Endometrium (tissue), 2 donors: Measurements from ENCODE around the gene MYO10.

Source experiments
- FAIRE-seq: peaks from 2 replicates; lab custom pipeline; 2012; peaks lifted over from hg19 to GRCh38; lab: Jason Lieb, UNC
- donor health status: control.
- donor health status: control.

The MYO10 gene

GRCh38 chr5:16916262-16916878 lies 19.7 kb downstream of the MYO10 start:
- FAIRE-seq = no peak

GRCh38 chr5:16914584-16914983 lies 21.5 kb downstream of the MYO10 start:
- no peak for FAIRE-seq

- FAIRE-seq = no peak
Observed at GRCh38 chr5:16914108-16914435, 22.0 kb downstream of the MYO10 start.

GRCh38 chr5:16913187-16914107 lies 22.6 kb downstream of the MYO10 start:
- FAIRE-seq = no peak

GRCh38 chr5:16912080-16912479 lies 24.0 kb downstream of the MYO10 start:
- no peak for FAIRE-seq

- no peak for FAIRE-seq
Observed at GRCh38 chr5:16909464-16909863, 26.6 kb downstream of the MYO10 start.

GRCh38 chr5:16907270-16907669 lies 28.8 kb downstream of the MYO10 start:
- no peak for FAIRE-seq

- no peak for FAIRE-seq
Observed at GRCh38 chr5:16906255-16906654, 29.8 kb downstream of the MYO10 start.

GRCh38 chr5:16903480-16904300 lies 32.4 kb downstream of the MYO10 start:
- no peak for FAIRE-seq

- FAIRE-seq = no peak
Observed at GRCh38 chr5:16902846-16903245, 33.2 kb downstream of the MYO10 start.

GRCh38 chr5:16901021-16901644 lies 35.0 kb downstream of the MYO10 start:
- FAIRE-seq = no peak

- FAIRE-seq = no peak
Observed at GRCh38 chr5:16899171-16899570, 36.9 kb downstream of the MYO10 start.

- FAIRE-seq = no peak
Observed at GRCh38 chr5:16897800-16898199, 38.3 kb downstream of the MYO10 start.

GRCh38 chr5:16897284-16897704 lies 38.8 kb downstream of the MYO10 start:
- FAIRE-seq = no peak

GRCh38 chr5:16896767-16897166 lies 39.3 kb downstream of the MYO10 start:
- FAIRE-seq = no peak

- no peak for FAIRE-seq
Observed at GRCh38 chr5:16894236-16895057, 41.6 kb downstream of the MYO10 start.

- FAIRE-seq = no peak
Observed at GRCh38 chr5:16891033-16891432, 45.1 kb downstream of the MYO10 start.

- FAIRE-seq = no peak
Observed at GRCh38 chr5:16889972-16890519, 46.0 kb downstream of the MYO10 start.

- peak; percentile 96 for FAIRE-seq
Observed at GRCh38 chr5:16889203-16889971, 46.7 kb downstream of the MYO10 start.

- no peak for FAIRE-seq
Observed at GRCh38 chr5:16888694-16889124, 47.4 kb downstream of the MYO10 start.
